Measurements from ENCODE around the gene RXRG.

DNA sequence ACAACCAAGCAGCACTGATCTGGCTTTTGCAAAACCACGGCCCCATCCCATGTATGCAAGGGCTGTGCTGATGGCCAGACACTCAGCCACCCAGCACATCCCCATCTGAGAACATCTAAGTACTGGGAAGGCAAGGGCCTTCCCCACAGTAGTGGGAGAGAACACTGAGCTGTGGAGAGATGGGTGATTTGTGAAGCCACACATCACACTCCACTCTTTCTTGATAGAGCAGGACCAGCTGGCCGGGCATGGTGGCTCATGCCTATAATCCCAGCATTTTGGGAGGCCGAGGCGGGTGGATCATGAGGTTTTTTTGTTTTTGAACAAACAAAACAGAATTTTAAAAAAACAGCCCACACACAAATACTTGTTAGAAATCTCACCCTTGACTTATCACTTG, 28.2 kb upstream of the RXRG start:
- TF ChIP-seq, protein P1, sequence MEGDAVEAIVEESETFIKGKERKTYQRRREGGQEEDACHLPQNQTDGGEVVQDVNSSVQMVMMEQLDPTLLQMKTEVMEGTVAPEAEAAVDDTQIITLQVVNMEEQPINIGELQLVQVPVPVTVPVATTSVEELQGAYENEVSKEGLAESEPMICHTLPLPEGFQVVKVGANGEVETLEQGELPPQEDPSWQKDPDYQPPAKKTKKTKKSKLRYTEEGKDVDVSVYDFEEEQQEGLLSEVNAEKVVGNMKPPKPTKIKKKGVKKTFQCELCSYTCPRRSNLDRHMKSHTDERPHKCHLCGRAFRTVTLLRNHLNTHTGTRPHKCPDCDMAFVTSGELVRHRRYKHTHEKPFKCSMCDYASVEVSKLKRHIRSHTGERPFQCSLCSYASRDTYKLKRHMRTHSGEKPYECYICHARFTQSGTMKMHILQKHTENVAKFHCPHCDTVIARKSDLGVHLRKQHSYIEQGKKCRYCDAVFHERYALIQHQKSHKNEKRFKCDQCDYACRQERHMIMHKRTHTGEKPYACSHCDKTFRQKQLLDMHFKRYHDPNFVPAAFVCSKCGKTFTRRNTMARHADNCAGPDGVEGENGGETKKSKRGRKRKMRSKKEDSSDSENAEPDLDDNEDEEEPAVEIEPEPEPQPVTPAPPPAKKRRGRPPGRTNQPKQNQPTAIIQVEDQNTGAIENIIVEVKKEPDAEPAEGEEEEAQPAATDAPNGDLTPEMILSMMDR (IDR thresholded peaks at IDR 0.05; ENCODE audit: low read length): no peak
- TF ChIP-seq EZH2 (optimal IDR thresholded peaks at IDR 0.05; ENCODE audit: low read depth, low read length) (no peak), EZH2phosphoT487 (IDR thresholded peaks at IDR 0.05; ENCODE audit: low read length) (no peak)
